EL (cell line): ENCODE results near the gene ZNF33B.
"Not testable (repeated sequence)": the region's sequence is repeated elsewhere in the genome, so short reads cannot be mapped to it uniquely, and the experiment has no call there.

Source experiments
- DNase-seq: peaks from one replicate; pipeline ENCODE4 v3.0.0-alpha.2; 2016

ZNF33B gene

GRCh38 chr10:42638055-42638820 is at the start of gene ZNF33B:
TSS of gene ZNF33B (minus strand) at chr10:42638570. CDS start at chr10:42636928, 1,642 bp downstream.
- peak; percentile 89 for DNase-seq

GRCh38 chr10:42684517-42684916 is 46.1 kb upstream of the ZNF33B start:
- DNase-seq: no peak

GRCh38 chr10:42680267-42680666 is 41.9 kb upstream of the ZNF33B start:
- DNase-seq: no peak

GRCh38 chr10:42665181-42665979 is 27.0 kb upstream of the ZNF33B start:
- not testable (repeated sequence) for DNase-seq

- no peak for DNase-seq
Observed at GRCh38 chr10:42654419-42654818, 16.0 kb upstream of the ZNF33B start.

- DNase-seq: no peak
Observed at GRCh38 chr10:42652858-42653257, 14.5 kb upstream of the ZNF33B start.

GRCh38 chr10:42650374-42650773 is 12.0 kb upstream of the ZNF33B start:
- no peak for DNase-seq

- no peak for DNase-seq
Observed at GRCh38 chr10:42648512-42648911, 10.1 kb upstream of the ZNF33B start.

GRCh38 chr10:42646687-42647640 is 8.6 kb upstream of the ZNF33B start:
- no peak for DNase-seq

GRCh38 chr10:42646214-42646613 is 7.8 kb upstream of the ZNF33B start:
- no peak for DNase-seq

- DNase-seq: no peak
Observed at GRCh38 chr10:42645516-42645915, 7.1 kb upstream of the ZNF33B start.

GRCh38 chr10:42645103-42645502 is 6.7 kb upstream of the ZNF33B start:
- no peak for DNase-seq

- no peak for DNase-seq
Observed at GRCh38 chr10:42640610-42641229, 2.4 kb upstream of the ZNF33B start.

GRCh38 chr10:42638821-42639270 is 476 bp upstream of the ZNF33B start:
- DNase-seq: no peak

GRCh38 chr10:42637648-42638054 is 719 bp downstream of the ZNF33B start:
- DNase-seq: no peak

- no peak for DNase-seq
Observed at GRCh38 chr10:42637142-42637541, 1.2 kb downstream of the ZNF33B start.

GRCh38 chr10:42635098-42635497 is 3.3 kb downstream of the ZNF33B start:
- DNase-seq: no peak

- no peak for DNase-seq
Observed at GRCh38 chr10:42632564-42632963, 5.8 kb downstream of the ZNF33B start.

GRCh38 chr10:42630537-42631134 is 7.7 kb downstream of the ZNF33B start:
- peak; percentile 3 for DNase-seq

- no peak for DNase-seq
Observed at GRCh38 chr10:42623929-42624328, 14.4 kb downstream of the ZNF33B start.

- DNase-seq: no peak
Observed at GRCh38 chr10:42618424-42618823, 19.9 kb downstream of the ZNF33B start.

GRCh38 chr10:42615419-42615818 is 23.0 kb downstream of the ZNF33B start:
- no peak for DNase-seq
